HAP-1 (cell line): ENCODE measurements around the gene LPIN3.

Source experiments
- DNase-seq, 2 experiments: peaks; one replicate each; pipeline ENCODE4 v3.0.0-alpha.2; 2016 to 2020; ENCODE audit warnings: low spot score in 2 of 2
- H3K27me3 ChIP-seq: fragments of 250-450 bp; sonication (Bioruptor Pico); 2 replicates; pipeline ENCODE4 v1.5.1; 2020; ENCODE audit warnings: low read depth, mild to moderate bottlenecking, moderate library complexity
- H3K36me3 ChIP-seq: fragments of 250-450 bp; sonication (Bioruptor Pico); replicated peaks from 2 replicates; pipeline ENCODE4 v1.5.1; 2020; ENCODE audit warnings: mild to moderate bottlenecking
- H3K4me1 ChIP-seq: fragments of 250-450 bp; sonication (Bioruptor Pico); 2 replicates; pipeline ENCODE4 v1.5.1; 2020; ENCODE audit warnings: mild to moderate bottlenecking
- H3K4me3 ChIP-seq: fragments of 250-450 bp; sonication (Bioruptor Pico); 2 replicates; pipeline ENCODE4 v1.5.1; 2020; ENCODE audit warnings: mild to moderate bottlenecking, moderate library complexity
- H3K9me3 ChIP-seq: fragments of 250-450 bp; sonication (Bioruptor Pico); 2 replicates; pipeline ENCODE4 v1.5.1; 2020; ENCODE audit warnings: mild to moderate bottlenecking, moderate library complexity
- in situ Hi-C: fragments of 300-500 bp; cut with MboI; formaldehyde crosslinking; loops from 3 replicates; pipeline ENCODE4 v1.14.3; 2020; ENCODE audit warnings: low sequenced_read_pairs, inconsistent platforms, mixed read lengths

Gene LPIN3

DNA sequence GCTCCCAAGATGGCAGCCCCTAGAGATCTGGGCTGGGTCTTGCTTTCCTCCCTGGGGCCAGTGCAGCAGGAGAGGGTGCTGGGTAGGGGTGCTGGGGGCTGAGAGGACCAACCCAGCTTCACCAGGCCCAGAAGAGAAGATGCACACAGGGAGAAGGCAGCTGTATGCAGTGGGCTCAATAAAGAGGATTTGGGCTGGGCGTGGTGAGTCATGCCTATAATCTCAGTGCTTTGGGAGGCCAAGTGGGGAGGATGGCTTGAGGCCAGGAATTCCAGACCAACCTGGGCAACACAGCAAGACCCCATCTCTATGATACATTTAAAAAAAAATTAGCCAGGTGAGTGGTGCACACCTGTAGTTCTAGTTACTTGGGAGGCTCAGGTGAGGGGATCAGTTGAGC lies 51.7 kb downstream of the LPIN3 start:
- Histone ChIP-seq H3K4me1 (no peaks in the 10 kb centered on the region), H3K36me3 (no peaks in the 10 kb centered on the region), H3K4me3 (no peak overlapping the region), H3K27me3 (no peaks in the 10 kb centered on the region), H3K9me3 (no peaks in the 10 kb centered on the region)
- in situ Hi-C loops: no loop called here
- no peak for DNase-seq

DNA sequence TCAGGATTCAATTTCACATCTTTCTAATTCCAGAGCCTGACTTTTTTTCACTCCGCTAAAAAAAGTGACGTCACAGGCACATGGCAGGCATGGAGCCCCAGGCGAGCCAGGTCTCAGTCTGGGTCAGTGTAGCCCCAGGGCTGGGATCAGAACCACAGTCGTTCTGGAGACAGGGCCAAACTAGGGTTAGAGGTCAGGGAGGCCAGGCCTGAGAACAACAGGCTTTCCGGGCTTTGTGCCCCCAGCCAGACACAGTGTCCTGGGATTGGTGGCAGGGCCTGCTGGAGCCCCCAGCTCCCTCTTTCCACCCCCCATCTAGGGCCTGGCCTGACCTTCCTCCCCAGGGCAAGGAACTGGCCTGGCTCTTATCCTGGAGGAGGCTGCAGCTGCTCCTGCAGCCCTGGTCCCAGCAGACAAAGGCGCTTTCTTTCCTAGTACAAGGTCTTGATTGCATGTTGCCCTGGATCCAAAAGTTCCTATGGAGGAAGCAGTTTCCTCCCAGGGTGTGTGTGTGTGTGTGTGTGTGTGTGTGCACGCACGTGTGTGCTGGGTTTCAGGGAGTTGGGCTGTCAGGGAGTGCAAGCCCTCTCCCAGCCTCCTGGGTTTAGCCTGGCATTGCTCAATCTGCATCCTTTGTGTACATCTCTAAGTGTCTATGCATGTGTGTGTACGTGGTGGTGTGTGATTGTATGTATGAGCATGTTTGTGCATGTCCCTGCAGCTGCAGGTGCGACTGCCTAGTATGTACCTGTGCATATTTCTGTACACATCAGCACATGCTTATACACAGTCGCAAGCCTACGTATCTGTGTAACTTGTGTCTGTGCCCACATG lies 52.5 kb downstream of the LPIN3 start:
- Histone ChIP-seq H3K4me3 (no peak overlapping the region), H3K9me3 (no peaks in the 10 kb centered on the region), H3K27me3 (no peaks in the 10 kb centered on the region), H3K4me1 (no peaks in the 10 kb centered on the region), H3K36me3 (no peaks in the 10 kb centered on the region)
- DNase-seq: no peak
- in situ Hi-C loops: no loop called here

DNA sequence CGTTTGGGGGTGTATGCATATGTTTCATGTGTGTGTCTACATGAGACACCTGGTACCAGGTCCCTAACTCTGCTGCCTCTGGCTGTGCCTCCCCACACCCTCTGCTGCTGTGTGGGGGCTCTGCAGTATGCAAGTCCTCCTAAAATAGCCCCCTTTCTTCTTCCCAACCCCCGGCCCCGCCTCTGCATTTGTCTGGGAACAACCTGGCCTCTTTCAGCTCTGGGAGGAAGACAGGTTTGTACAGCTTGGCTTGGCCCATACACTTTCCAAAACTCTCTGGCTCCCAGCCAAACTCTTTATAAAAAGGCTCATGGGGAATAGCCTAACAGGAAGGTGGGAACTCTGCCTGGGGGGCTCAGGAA lies 53.1 kb downstream of the LPIN3 start:
- in situ Hi-C loops: no loop called here
- H3K36me3 ChIP-seq: no peaks in the 10 kb centered on the region
- H3K4me3 ChIP-seq: no peak overlapping the region
- H3K4me1 ChIP-seq: no peaks in the 10 kb centered on the region
- H3K9me3 ChIP-seq: no peaks in the 10 kb centered on the region
- no peak for DNase-seq
- H3K27me3 ChIP-seq: no peaks in the 10 kb centered on the region

- DNase-seq: no peak
- Histone ChIP-seq H3K27me3 (no peaks in the 10 kb centered on the region), H3K4me3 (no peak overlapping the region), H3K4me1 (no peaks in the 10 kb centered on the region), H3K36me3 (no peaks in the 10 kb centered on the region), H3K9me3 (no peaks in the 10 kb centered on the region)
- in situ Hi-C loops: no loop called here
These were observed 53.5 kb downstream of the LPIN3 start for GRCh38 chr20:41394081-41394480.

GRCh38 chr20:41394931-41395666 lies 54.5 kb downstream of the LPIN3 start:
- H3K27me3 ChIP-seq: no peaks in the 10 kb centered on the region
- no peak for DNase-seq
- in situ Hi-C loops: no loop called here
- H3K4me3 ChIP-seq: no peak overlapping the region
- H3K9me3 ChIP-seq: no peaks in the 10 kb centered on the region
- no peaks in the 10 kb centered on the region for H3K4me1 ChIP-seq
- no peaks in the 10 kb centered on the region for H3K36me3 ChIP-seq

GRCh38 chr20:41395667-41396664 lies 55.3 kb downstream of the LPIN3 start:
- no peak for DNase-seq
- Histone ChIP-seq H3K9me3 (no peaks in the 10 kb centered on the region), H3K36me3 (no peaks in the 10 kb centered on the region), H3K27me3 (no peaks in the 10 kb centered on the region), H3K4me1 (no peaks in the 10 kb centered on the region), H3K4me3 (no peak overlapping the region)
- in situ Hi-C loops: no loop called here

DNA sequence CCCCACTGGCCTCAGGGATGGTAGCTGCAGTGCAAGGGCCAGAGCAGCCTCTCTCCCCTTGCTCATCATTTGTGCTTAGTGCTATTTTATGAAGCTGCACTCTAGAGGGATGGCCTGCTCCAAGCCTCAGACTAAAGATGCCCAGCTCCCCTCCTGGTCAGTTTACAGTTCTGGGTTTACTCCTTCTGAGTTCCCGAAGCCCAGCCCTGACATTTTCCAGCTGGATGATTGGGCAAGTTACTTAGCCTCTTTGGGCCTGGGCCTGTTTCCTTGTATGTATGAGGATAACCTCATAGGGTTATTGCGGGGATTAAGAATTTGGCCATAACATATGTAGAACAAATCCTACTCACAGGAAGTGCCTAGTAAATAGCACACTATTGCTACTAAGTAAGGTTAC lies 57.8 kb downstream of the LPIN3 start:
- in situ Hi-C loops: no loop called here
- no peak overlapping the region for H3K4me3 ChIP-seq
- no peak for DNase-seq

GRCh38 chr20:41403604-41404003 lies 63.0 kb downstream of the LPIN3 start:
- no peaks in the 10 kb centered on the region for H3K9me3 ChIP-seq
- no peak for DNase-seq
- no peaks in the 10 kb centered on the region for H3K4me1 ChIP-seq
- in situ Hi-C loops: no loop called here
- H3K4me3 ChIP-seq: no peak overlapping the region
- H3K36me3 ChIP-seq: peaks cover 20% of the 10 kb centered on the region
- H3K27me3 ChIP-seq: no peaks in the 10 kb centered on the region

More for the DNA sequence above, 57.8 kb downstream of the LPIN3 start:
- no peaks in the 10 kb centered on the region for H3K4me1 ChIP-seq
- no peaks in the 10 kb centered on the region for H3K9me3 ChIP-seq
- no peaks in the 10 kb centered on the region for H3K27me3 ChIP-seq
- no peaks in the 10 kb centered on the region for H3K36me3 ChIP-seq

- DNase-seq: no peak
- Histone ChIP-seq H3K36me3 (peaks cover 37% of the 10 kb centered on the region), H3K4me1 (no peaks in the 10 kb centered on the region), H3K4me3 (no peak overlapping the region), H3K9me3 (no peaks in the 10 kb centered on the region), H3K27me3 (no peaks in the 10 kb centered on the region)
- in situ Hi-C loops: no loop called here
These were observed 64.8 kb downstream of the LPIN3 start for GRCh38 chr20:41405436-41405835.

DNA sequence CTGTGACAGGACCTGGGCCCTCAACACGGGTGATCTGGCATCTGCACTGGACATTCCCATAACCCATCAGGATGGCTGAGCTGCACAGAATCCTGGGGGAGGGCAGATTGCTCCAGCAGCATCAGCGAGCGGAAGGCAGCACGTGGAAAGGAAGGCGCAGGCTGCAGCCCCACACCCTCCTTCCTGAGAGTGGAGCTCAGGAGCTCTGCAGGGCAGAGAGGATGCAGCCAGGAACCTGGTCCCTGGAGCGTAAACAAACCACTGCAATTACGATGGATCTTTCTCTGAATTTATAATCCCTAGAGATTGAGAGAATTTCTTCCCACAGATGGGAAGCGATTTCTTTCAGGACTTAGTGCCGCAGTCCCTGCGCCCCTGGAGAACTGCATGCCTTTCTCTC lies 65.7 kb downstream of the LPIN3 start:
- in situ Hi-C loops: no loop called here
- Histone ChIP-seq H3K9me3 (no peaks in the 10 kb centered on the region), H3K36me3 (peaks cover 44% of the 10 kb centered on the region), H3K4me3 (no peak overlapping the region), H3K27me3 (no peaks in the 10 kb centered on the region), H3K4me1 (no peaks in the 10 kb centered on the region)
- DNase-seq: no peak

GRCh38 chr20:41406896-41407444 lies 66.3 kb downstream of the LPIN3 start:
- no peaks in the 10 kb centered on the region for H3K27me3 ChIP-seq
- no peaks in the 10 kb centered on the region for H3K4me1 ChIP-seq
- peaks cover 50% of the 10 kb centered on the region for H3K36me3 ChIP-seq
- no peaks in the 10 kb centered on the region for H3K9me3 ChIP-seq
- in situ Hi-C loops: no loop called here
- H3K4me3 ChIP-seq: no peak overlapping the region
- no peak for DNase-seq

GRCh38 chr20:41407607-41408006 lies 67.0 kb downstream of the LPIN3 start:
- no peak for DNase-seq
- H3K36me3 ChIP-seq: peaks cover 57% of the 10 kb centered on the region
- H3K4me3 ChIP-seq: no peak overlapping the region

GRCh38 chr20:41408156-41408794 lies 67.7 kb downstream of the LPIN3 start:
- H3K27me3 ChIP-seq: no peaks in the 10 kb centered on the region
- H3K4me1 ChIP-seq: no peaks in the 10 kb centered on the region
- in situ Hi-C loops: no loop called here
- no peak overlapping the region for H3K4me3 ChIP-seq
- no peak for DNase-seq
- peaks cover 63% of the 10 kb centered on the region for H3K36me3 ChIP-seq
- no peaks in the 10 kb centered on the region for H3K9me3 ChIP-seq

More at GRCh38 chr20:41407607-41408006, 67.0 kb downstream of the LPIN3 start:
- Histone ChIP-seq H3K9me3 (no peaks in the 10 kb centered on the region), H3K4me1 (no peaks in the 10 kb centered on the region), H3K27me3 (no peaks in the 10 kb centered on the region)
- in situ Hi-C loops: no loop called here
